Measurements from ENCODE around the gene ERC2.
"Not testable (repeated sequence)": the region's sequence is repeated elsewhere in the genome, so short reads cannot be mapped to it uniquely, and the experiment has no call there.

Gene ERC2

DNA sequence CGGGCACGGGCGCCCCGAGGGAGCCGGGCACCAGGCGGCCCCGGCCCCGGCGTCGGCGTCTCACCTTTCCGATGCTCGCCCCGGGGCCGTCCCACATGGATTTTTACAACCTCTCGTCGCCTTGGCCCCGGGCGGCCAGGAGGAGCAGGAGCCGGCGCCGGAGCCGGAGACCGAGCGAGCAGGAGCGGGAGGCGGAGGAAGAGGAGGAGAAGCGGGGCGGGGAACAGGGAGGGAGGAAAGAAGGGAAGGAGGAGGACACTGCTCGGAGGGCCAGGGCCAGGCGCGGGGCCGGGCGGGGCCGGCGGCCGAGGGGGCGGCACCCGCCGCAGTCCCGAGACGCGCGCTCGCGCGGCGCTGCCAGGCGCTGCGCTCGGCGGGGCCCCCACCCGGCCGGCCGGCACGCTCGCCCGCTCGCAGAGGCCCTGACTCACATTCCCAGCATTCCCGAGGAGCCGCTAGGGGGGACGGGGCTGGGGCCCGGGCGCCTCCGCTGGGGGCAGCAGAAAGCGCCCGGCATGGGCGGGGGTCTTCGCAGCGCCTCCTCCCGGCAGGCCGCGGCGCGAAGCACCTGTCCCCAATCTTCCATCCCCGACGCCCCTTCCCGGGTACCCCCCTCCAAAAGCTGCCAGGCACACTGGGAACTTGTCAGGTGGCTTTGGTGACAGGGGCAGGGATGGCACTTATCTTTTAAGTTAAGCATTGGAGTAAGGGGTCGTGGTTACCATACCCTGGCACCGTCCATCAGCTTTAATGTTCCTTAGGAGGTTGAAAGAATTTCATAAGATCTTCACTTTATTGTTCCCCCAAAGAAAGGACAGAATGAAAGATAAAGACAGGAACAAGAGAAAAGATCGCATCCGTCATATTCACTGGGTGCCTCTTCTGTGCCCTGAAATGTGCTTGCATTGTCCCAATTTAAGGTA, at the start of gene ERC2:
ERC2 (minus strand) TSS at position 284 of the 923 bp plus-strand sequence.
- DNase-seq: no peak

DNA sequence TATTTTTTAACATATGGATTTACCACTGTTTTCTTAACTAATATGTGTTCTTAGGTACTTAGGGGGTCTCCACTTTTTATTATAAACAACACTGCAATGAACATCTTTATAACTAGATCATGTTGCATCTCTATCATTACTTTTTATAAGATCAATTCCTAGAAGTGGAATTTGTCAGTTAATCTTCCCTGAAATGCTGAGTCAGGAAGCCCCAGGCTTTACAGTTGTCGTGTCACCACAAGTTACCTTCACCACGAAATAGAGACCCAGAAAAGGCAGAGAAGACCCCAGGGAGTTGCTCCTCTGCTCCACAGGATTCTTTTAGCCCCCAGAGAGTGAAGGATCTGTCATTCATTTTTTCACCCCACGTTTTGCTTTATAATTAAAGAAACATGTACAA, 34.5 kb upstream of the ERC2 start:
- no peak for DNase-seq

GRCh38 chr3:56496376-56496775, 28.1 kb upstream of the ERC2 start:
- not testable (repeated sequence) for DNase-seq

DNA sequence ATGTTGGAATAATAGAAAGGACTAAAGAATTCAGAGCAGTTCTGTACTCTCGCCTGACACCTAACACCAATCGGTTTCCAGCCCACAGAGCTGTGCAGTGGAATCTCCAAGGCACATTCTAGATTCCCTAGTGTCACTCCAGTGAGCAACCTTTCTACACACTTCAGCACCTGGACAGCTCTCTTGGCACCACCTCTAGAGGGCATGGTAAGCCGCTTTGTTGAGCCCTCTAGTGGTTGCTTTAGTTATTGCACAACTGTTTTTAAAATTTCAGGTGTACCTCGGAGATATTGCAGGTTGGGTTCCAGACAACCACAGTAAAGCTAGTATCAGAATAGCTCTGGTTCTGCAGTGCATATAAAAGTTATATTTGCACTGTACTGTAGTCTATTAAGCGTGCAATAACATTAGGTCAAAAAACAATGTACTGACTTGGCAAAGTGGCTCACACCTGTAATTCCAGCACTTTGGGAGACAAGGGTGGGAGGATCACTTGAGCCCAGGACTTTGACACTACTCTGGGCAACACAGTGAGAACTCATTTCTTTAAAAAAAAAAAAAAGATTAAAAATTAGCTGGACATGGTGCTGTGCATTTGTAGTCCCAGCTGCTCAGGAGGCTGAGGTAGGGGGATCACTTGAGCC, 26.5 kb upstream of the ERC2 start:
- DNase-seq: peak; percentile 66

GRCh38 chr3:56491566-56491965, 23.3 kb upstream of the ERC2 start:
- no peak for DNase-seq

- DNase-seq: no peak
Observed at GRCh38 chr3:56488812-56489600, 20.7 kb upstream of the ERC2 start.

DNA sequence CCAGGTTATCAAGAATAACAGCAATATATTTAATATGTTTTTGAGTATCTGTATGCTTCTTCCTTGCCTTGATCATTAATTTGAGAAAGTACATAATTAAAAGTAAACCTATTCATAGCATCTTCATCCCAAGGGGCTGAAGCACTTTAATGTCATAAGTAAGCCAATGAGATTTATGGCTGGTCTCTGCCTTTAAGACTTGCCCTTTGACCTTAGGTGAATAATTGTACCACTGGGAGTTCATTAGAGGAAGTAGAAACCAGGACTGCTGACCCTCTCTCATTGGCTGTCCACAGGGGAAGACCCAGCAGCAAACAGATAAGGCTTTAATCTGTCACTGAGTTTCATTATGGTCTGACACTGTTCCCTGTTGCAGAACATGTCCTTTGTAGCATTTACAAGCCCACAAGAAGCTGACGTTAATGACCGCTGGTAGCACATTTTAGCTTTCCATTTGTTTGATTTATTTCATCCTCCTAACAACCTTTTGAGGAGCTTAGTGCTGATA, 16.3 kb upstream of the ERC2 start:
- DNase-seq: no peak

- DNase-seq: no peak
Observed at GRCh38 chr3:56484122-56484521, 15.9 kb upstream of the ERC2 start.

- no peak for DNase-seq
Observed at GRCh38 chr3:56477646-56478045, 9.4 kb upstream of the ERC2 start.

DNA sequence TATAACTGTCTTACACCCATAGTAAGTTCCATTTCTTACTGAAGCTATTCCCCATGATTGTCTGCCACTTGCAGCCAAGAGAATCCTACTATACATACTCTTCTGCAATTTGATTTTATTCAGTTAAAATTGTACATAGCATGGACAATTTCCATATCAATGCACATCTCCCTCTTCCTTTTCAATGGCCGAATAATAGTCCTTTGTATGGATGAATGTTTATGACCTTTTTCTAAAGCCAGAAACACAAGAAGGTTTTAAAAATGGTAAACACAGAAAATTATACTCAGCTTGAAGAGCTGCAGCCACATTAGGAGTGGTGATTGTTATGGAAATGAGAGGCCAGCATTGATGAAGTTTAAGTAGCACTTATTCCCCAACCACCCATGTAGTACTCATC, 8.5 kb upstream of the ERC2 start:
- DNase-seq: no peak

GRCh38 chr3:56471771-56472170, 3.5 kb upstream of the ERC2 start:
- DNase-seq: no peak

- DNase-seq: no peak
Observed at GRCh38 chr3:56469141-56469540, 874 bp upstream of the ERC2 start.

- DNase-seq: no peak
Observed at GRCh38 chr3:56467801-56468183, 475 bp downstream of the ERC2 start.

- DNase-seq: no peak
Observed at GRCh38 chr3:56467108-56467507, 1.2 kb downstream of the ERC2 start.

- DNase-seq: no peak
Observed at GRCh38 chr3:56459719-56460118, 8.5 kb downstream of the ERC2 start.

- no peak for DNase-seq
Observed at GRCh38 chr3:56459104-56459496, 9.2 kb downstream of the ERC2 start.

DNA sequence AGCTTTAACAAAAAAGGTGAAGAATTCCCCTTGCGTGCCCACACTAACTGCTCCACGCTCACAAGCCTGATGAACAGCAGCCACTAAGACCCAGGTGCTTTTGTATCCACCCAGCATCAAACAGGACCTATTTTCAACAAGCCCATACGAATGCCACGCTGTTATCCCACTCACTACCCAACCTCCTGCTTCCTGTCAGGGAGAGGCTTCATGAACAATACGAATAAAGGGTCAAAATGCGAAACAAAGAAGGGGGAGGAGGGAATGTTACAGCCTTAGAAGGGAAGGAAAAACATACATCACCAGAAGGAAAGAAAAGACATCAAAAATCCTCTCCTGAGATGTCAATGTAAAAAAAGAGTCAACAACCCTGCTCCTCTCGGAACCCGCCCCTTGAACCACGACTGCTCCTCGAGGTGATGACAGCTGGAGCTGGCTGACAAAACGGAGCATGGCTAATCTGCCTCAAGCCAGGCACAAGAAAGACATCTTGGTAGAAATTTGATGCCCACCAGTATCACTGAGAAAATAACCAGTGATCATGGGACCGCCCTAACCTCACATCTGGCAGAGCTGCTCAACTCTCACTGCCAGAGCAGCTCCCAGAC, 9.7 kb downstream of the ERC2 start:
- no peak for DNase-seq

DNA sequence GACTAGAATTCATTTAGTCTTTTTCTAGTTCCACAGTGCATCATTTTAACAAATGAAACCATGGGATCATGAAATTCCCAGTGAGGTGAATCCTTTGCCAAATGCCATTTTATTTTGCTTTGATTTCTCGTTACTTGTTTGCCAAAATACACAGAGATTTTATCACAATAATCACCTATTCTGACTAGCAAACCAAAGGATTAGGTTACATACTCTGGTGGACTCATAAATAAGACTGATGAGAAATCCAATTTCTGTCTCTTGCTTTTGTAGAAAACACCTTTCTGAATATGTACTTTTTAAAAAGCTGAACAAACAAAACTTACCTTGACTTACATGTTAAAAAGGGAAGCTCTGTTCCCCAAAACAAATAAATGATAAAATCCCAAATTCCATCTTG, 12.2 kb downstream of the ERC2 start:
- DNase-seq: no peak

DNA sequence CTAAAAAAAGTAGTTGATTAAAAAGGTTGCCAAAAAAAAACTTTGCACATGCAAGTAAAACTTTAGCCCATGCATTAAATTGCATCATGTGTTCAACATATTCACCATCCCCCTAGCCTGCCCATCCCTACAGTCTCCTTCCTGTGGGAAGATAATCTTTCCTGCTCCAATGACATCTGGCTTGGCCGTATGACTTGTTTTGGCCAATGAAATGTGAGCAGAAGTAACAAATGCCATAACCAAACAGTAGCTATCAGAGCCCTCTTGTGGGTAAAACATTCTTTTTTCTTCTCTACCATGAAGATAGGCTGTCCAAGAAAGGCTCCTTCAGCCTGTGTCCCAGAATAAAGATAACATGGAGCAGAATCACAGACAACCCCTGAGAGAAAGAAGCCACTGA, 15.3 kb downstream of the ERC2 start:
- no peak for DNase-seq

DNA sequence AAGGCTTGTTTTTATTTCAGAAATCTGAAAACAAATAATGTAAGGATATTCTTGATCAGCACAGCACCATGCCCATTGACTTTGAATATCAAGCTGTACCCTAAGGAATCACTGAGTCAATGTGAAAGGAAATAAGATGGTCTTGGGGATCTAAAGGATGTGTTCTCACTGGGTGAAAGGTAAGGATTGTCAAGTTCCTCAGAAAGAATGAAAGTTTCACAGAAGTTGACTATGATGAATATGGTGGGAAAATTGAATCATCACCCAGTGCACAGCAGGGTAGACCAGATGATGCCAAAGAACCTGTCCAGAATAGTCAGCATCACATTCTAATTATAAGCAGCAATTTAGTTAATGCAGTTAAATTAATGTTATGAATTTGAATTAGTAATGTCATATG, 16.2 kb downstream of the ERC2 start:
- no peak for DNase-seq

DNA sequence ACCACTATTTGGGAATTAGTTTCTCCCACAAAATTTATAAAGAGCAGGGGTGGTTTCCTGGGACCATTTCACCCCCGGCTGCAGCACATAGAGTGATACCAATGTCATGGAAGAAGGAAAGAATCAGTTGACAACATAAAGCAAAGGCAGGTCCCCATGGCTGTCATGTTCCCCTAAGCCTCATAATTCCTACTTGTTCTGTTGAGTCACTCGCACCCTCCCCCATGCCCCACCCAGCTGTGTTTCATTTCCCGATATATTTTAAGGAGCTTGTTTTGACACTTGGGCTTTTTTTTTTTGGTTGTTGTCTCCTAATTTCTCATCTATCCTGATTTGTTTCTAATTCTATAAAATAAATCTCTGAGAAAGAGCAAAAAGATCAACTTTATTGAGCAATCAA, 24.9 kb downstream of the ERC2 start:
- DNase-seq: no peak

- DNase-seq: no peak
Observed at GRCh38 chr3:56428667-56429066, 39.6 kb downstream of the ERC2 start.

DNA sequence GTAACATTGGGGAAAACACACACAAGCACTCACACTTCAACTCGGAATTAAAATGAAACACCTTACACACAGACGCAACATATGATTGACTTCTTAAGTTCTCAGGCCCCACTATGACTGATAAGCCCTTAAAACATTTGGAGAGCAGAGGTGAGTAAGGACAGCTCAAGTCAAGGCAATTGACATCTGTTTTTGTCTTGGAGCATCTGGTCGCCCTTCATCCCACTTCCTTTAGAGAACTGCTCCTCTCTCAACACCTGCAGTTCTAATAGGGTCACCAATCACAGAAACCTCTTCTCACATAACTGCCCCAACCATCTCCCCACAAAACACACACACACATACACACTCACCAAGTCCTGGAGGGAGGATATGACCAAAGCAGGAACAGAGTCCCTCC, 43.4 kb downstream of the ERC2 start:
- DNase-seq: no peak

All from activated CD8-positive, alpha-beta memory T cell treated with anti-CD3 and anti-CD28 coated beads, Interleukin-2, amount 50 U/mL, for 4 hours (primary cell).